IMR-90 (cell line): ENCODE data around the gene NOC2L. TPM values are rescaled to one million over a fixed set of nuclear protein-coding genes. Genes with fewer than 3 reads are reported as not detected.
A peak's percentile ranks its signal among the peaks of the same experiment; 100 is the strongest.
"Not testable (repeated sequence)": the region's sequence is repeated elsewhere in the genome, so short reads cannot be mapped to it uniquely, and the experiment has no call there.

ENCODE experiments used
- ATAC-seq: fragments of 200-7000 bp; cut with Tn5 transposase; 2 replicates; pipeline ENCODE4 v1.9.1; 2020; ENCODE audit warnings: low read depth, mild to moderate bottlenecking, moderate library complexity
- BruUV-seq: library from RNA; stranded (reverse); fragments of 400-500 nt; replicated peaks from 2 replicates; lab custom pipeline; 2021; lab: Mats Ljungman, UMichigan
- CTCF ChIA-PET: fragments of 300-600 bp; formaldehyde crosslinking; extraction: SDS; loops from one replicate; lab custom pipeline; 2021; ENCODE audit warnings: antibody characterized with exemption; lab: Yijun Ruan, JAX
- POLR2A ChIA-PET: fragments of 300-600 bp; sonication (Branson Sonifier 250); formaldehyde crosslinking; loops from one replicate; lab custom pipeline; 2022; ENCODE audit warnings: antibody characterized with exemption; ENCODE audit not compliant: unreplicated experiment; lab: Charles Lee
- DNase-seq: peaks from one replicate; pipeline ENCODE4 v3.0.0; 2013
- H2AFZ ChIP-seq: replicated peaks from 2 replicates; pipeline ENCODE3; 2013; ENCODE audit warnings: low read length, mild to moderate bottlenecking; ENCODE audit not compliant: poor library complexity
- H2AK5ac ChIP-seq: 2 replicates; pipeline ENCODE4 v1.6.1; 2013; ENCODE audit warnings: low read depth, low read length, inconsistent platforms
- H2AK9ac ChIP-seq: replicated peaks from 2 replicates; pipeline ENCODE3; 2013; ENCODE audit warnings: mild to moderate bottlenecking, low read depth, low read length, moderate library complexity; ENCODE audit not compliant: poor library complexity
- H2BK120ac ChIP-seq: 2 replicates; pipeline ENCODE4 v1.6.1; 2013; ENCODE audit warnings: low read depth, low read length, inconsistent platforms
- H2BK15ac ChIP-seq: 3 replicates; pipeline ENCODE4 v1.6.1; 2013; ENCODE audit warnings: low read depth, low read length, inconsistent platforms
- H2BK20ac ChIP-seq: 2 replicates; pipeline ENCODE4 v1.6.1; 2013; ENCODE audit warnings: low read depth, mild to moderate bottlenecking, inconsistent platforms, low read length, moderate library complexity
- H2BK5ac ChIP-seq: 2 replicates; pipeline ENCODE4 v1.6.1; 2013; ENCODE audit warnings: mild to moderate bottlenecking, low read depth, low read length, inconsistent platforms; ENCODE audit not compliant: poor library complexity, severe bottlenecking
- H3K14ac ChIP-seq: replicated peaks from 2 replicates; pipeline ENCODE4 v1.6.1; 2013; ENCODE audit warnings: low read depth, low read length, inconsistent platforms
- H3K18ac ChIP-seq: 2 replicates; pipeline ENCODE4 v1.6.1; 2013; ENCODE audit warnings: low read depth, low read length, control low read depth
- H3K23ac ChIP-seq: 2 replicates; pipeline ENCODE4 v1.6.1; 2013; ENCODE audit warnings: low read depth, low read length, inconsistent platforms
- H3K27ac ChIP-seq: 2 replicates; pipeline ENCODE4 v1.5.1; 2013; ENCODE audit warnings: mild to moderate bottlenecking, control low read depth, low read length; ENCODE audit not compliant: insufficient read depth
- H3K27me3 ChIP-seq: 2 replicates; pipeline ENCODE4 v1.6.1; 2013; ENCODE audit warnings: low read length; ENCODE audit not compliant: control insufficient read depth, insufficient read depth
- H3K36me3 ChIP-seq: 2 replicates; pipeline ENCODE4 v1.6.1; 2013; ENCODE audit warnings: low read length, mixed read lengths; ENCODE audit not compliant: control insufficient read depth, insufficient read depth
- H3K4ac ChIP-seq: 2 replicates; pipeline ENCODE4 v1.6.1; 2013; ENCODE audit warnings: low read depth, low read length, inconsistent platforms
- H3K4me1 ChIP-seq: 2 replicates; pipeline ENCODE4 v1.6.1; 2013; ENCODE audit warnings: low read length, mixed read lengths; ENCODE audit not compliant: control insufficient read depth, insufficient read depth
- H3K4me2 ChIP-seq: 2 replicates; pipeline ENCODE4 v1.6.1; 2013; ENCODE audit warnings: low read depth, mild to moderate bottlenecking, control low read depth, low read length, moderate library complexity
- H3K4me3 ChIP-seq: 2 replicates; pipeline ENCODE4 v1.5.1; 2013; ENCODE audit warnings: low read depth, mild to moderate bottlenecking, control low read depth, low read length, moderate library complexity; ENCODE audit not compliant: insufficient read depth
- H3K56ac ChIP-seq: 2 replicates; pipeline ENCODE4 v1.6.1; 2013; ENCODE audit warnings: low read length, inconsistent platforms; ENCODE audit not compliant: insufficient read depth; ENCODE audit errors: extremely low read depth
- H3K79me1 ChIP-seq, 2 experiments: 2 replicates each; pipeline ENCODE4 v1.6.1; 2013; ENCODE audit warnings: low read length in 2 of 2, inconsistent platforms in 1 of 2, low read depth in 1 of 2
- H3K9ac ChIP-seq: 2 replicates; pipeline ENCODE4 v1.6.1; 2013; ENCODE audit warnings: low read depth, low read length, control low read depth
- H3K9me1 ChIP-seq: 2 replicates; pipeline ENCODE4 v1.6.1; 2013; ENCODE audit warnings: low read length, inconsistent platforms; ENCODE audit not compliant: insufficient read depth
- H3K9me3 ChIP-seq: 2 replicates; pipeline ENCODE4 v1.6.1; 2013; ENCODE audit warnings: low read length; ENCODE audit not compliant: control insufficient read depth, insufficient read depth
- H4K20me1 ChIP-seq: 2 replicates; pipeline ENCODE4 v1.6.1; 2013; ENCODE audit warnings: low read length, inconsistent platforms; ENCODE audit not compliant: insufficient read depth
- H4K5ac ChIP-seq: 2 replicates; pipeline ENCODE4 v1.6.1; 2013; ENCODE audit warnings: mild to moderate bottlenecking, low read depth, low read length, control low read depth
- H4K8ac ChIP-seq, 2 experiments: 2 replicates each; pipeline ENCODE4 v1.6.1; 2013; ENCODE audit warnings: low read depth in 2 of 2, low read length in 2 of 2, control low read depth in 1 of 2, inconsistent platforms in 1 of 2
- H4K91ac ChIP-seq: 2 replicates; pipeline ENCODE4 v1.6.1; 2013; ENCODE audit warnings: low read depth, low read length, inconsistent platforms; ENCODE audit not compliant: insufficient read depth
- POLR2A ChIP-seq: IDR thresholded peaks from 2 replicates; pipeline ENCODE4 v1.6.1; 2012; ENCODE audit warnings: mild to moderate bottlenecking, low read depth, low read length
- WGBS, 2 experiments: methylation state at CpG; one replicate each; pipeline versions ENCODE4 v1.1.5 to v1.1.7; 2013; ENCODE audit warnings: missing lambda C conversion rate in 2 of 2; ENCODE audit not compliant: insufficient read length in 1 of 2; ENCODE audit errors: extremely low coverage in 2 of 2; 5-methylcytosine and 5-hydroxymethylcytosine counted together
- dilution Hi-C: fragments of 300-500 bp; cut with HindIII; formaldehyde crosslinking; loops from one replicate; pipeline ENCODE4 v1.14.3; 2018; ENCODE audit warnings: low sequenced_read_pairs; ENCODE audit not compliant: unreplicated experiment
- in situ Hi-C: fragments of 300-500 bp; cut with MboI; formaldehyde crosslinking; loops from 3 replicates; pipeline ENCODE4 v1.14.3; 2019; ENCODE audit warnings: low sequenced_read_pairs, inconsistent platforms, mixed read lengths
- intact Hi-C: fragments of 100-400 bp; cut with micrococcal nuclease; formaldehyde crosslinking; loops from 2 replicates; pipeline ENCODE4 v1.10.0; 2022
- polyA plus RNA-seq, 3 experiments: library from polyadenylated mRNA; depleted of rRNA; stranded (reverse); fragments of >200 nt; gene quantifications; 2 replicates each; pipeline ENCODE4 v1.2.3, GENCODE V29; 2012; ENCODE audit warnings: low replicate concordance in 1 of 3
- total RNA-seq: library from RNA; depleted of rRNA; stranded (reverse); fragments of >200 nt; gene quantifications from 2 replicates; pipeline ENCODE4 v1.2.3, GENCODE V29; 2012

Gene NOC2L
- total and polyA plus RNA-seq, 2 of the 4 experiments (the other 2 are of a cell fraction): 74.2 to 106 TPM

DNA sequence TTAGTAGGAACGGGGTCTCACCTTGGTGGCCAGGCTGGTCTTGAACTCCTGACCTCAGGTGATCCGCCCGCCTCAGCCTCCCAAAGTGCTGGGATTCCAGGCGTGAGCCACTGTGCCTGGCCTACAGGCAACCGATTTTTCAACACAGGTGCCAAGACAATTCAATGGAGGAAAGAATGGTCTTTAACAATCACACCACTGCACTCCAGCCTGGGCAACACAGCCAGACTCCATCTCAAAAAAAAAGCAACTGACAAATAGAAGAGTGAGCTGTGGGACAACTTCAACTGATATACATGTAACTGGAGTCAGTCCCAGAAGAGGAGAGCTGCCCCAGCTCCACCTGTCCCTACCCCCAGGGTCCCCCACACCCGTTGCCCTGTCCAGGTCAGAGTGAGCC is 35.5 kb upstream of the NOC2L start:
- H2BK5ac ChIP-seq, H3K4me2 ChIP-seq, POLR2A ChIA-PET, H2BK20ac ChIP-seq, H3K14ac ChIP-seq, H3K4ac ChIP-seq, H2AK9ac ChIP-seq, H3K27ac ChIP-seq, H2AFZ ChIP-seq, H3K4me1 ChIP-seq, dilution Hi-C loops, H3K56ac ChIP-seq, CTCF ChIA-PET, H3K23ac ChIP-seq, BruUV-seq, H3K18ac ChIP-seq, H4K91ac ChIP-seq, H4K8ac ChIP-seq, H3K9ac ChIP-seq, H2AK5ac ChIP-seq, H3K9me1 ChIP-seq, H2BK120ac ChIP-seq, intact Hi-C loops, H2BK15ac ChIP-seq, in situ Hi-C loops, H3K27me3 ChIP-seq, H4K20me1 ChIP-seq, H3K4me3 ChIP-seq, H4K5ac ChIP-seq, DNase-seq, H3K36me3 ChIP-seq, ATAC-seq: not testable (repeated sequence)
- peak; percentile 55; the same call in 1 of the 2 replicates for TF ChIP-seq POLR2A
- H3K79me1 ChIP-seq: peaks cover 0 to 15% of the 10 kb centered on the region in 2 experiments; a peak in 3 of 4 replicates
- WGBS, 2 experiments: 83% methylated on average over 1 of the region's 6 CpGs; no CpG with 5 or more reads in 1 of the 2 experiments
- peaks cover 10% of the 10 kb centered on the region for H3K9me3 ChIP-seq
